Adrenal gland (tissue), 12 donors: Measurements from ENCODE around the gene CRADD. TPM values are rescaled to one million over a fixed set of nuclear protein-coding genes. Genes with fewer than 3 reads are reported as not detected.

Source experiments
- DNase-seq, 7 donors: peaks; one replicate each; pipeline ENCODE4 v3.0.0-alpha.2; 2019 to 2020
- H3K27ac ChIP-seq, 5 donors: fragments of 200-600 bp; sonication (generic) in 4 of 5; 1 replicate in 3 of 5; 2 replicates in 2 of 5; pipeline versions ENCODE4 v1.5.1 to v1.8.0; 2016 to 2020; ENCODE audit warnings: mild to moderate bottlenecking in 1 of 5
- H3K27me3 ChIP-seq: fragments of 200-600 bp; 2 replicates; pipeline ENCODE4 v1.8.0; 2021
- H3K36me3 ChIP-seq, 2 donors: fragments of 200-600 bp; replicated peaks in 1 of 2; 1 replicate in 1 of 2; 2 replicates in 1 of 2; pipeline versions ENCODE4 v1.5.1 to v1.8.0; 2018 to 2022
- H3K4me1 ChIP-seq, 2 donors: fragments of 200-600 bp; replicated peaks in 1 of 2; 1 replicate in 1 of 2; 2 replicates in 1 of 2; pipeline versions ENCODE4 v1.5.1 to v1.8.0; 2018 to 2021
- H3K4me3 ChIP-seq, 4 donors: fragments of 200-600 bp; sonication (generic) in 3 of 4; one replicate each; pipeline ENCODE4 v1.5.1; 2016 to 2018
- H3K9me3 ChIP-seq, 3 donors: fragments of 200-600 bp; sonication (generic) in 1 of 3; replicated peaks in 1 of 3; 1 replicate in 2 of 3; 2 replicates in 1 of 3; pipeline versions ENCODE4 v1.5.1 to v1.8.0; 2016 to 2021
- CTCF ChIP-seq, 6 experiments: fragments of 450-650 bp in 4 of 6; fragments of 200-600 bp in 2 of 6; sonication (generic) in 1 of 6; IDR thresholded peaks; 1 replicate in 5 of 6; 2 replicates in 1 of 6; pipeline versions ENCODE4 v1.5.1 to v1.8.0; 2016 to 2021; ENCODE audit warnings: antibody characterized with exemption in 6 of 6, mild to moderate bottlenecking in 2 of 6, moderate library complexity in 1 of 6
- POLR2A ChIP-seq, 2 donors: fragments of 450-650 bp; IDR thresholded peaks; one replicate each; pipeline ENCODE4 v1.6.1; 2017; ENCODE audit warnings: antibody characterized with exemption in 2 of 2, mild to moderate bottlenecking in 2 of 2, moderate library complexity in 1 of 2
- WGBS, 4 donors: extraction: QIAGEN DNeasy Blood & Tissue Kit in 2 of 4; methylation state at CpG; one replicate each; pipeline versions ENCODE4 v1.1.5 to v1.1.7; 2013 to 2017; 5-methylcytosine and 5-hydroxymethylcytosine counted together
- intact Hi-C, 2 donors: fragments of 100-400 bp; cut with DNase I; formaldehyde crosslinking; loops; one replicate each; pipeline versions ENCODE4 v1.14.1 to v1.15.0; 2022 to 2023
- polyA plus RNA-seq, 3 donors: library from polyadenylated mRNA; stranded (reverse); fragments of 200-250 nt in 2 of 3; fragments of 350-450 nt in 1 of 3; fragmentation: Illumina TruSeq in 1 of 3; extraction: RNeasy Lipid Tissue Mini Kit (QIAGEN cat#74804) in 1 of 3; gene quantifications; one replicate each; pipeline ENCODE4 v1.2.3, GENCODE V29; 2013 to 2014
- total RNA-seq, 9 donors: library from RNA; depleted of rRNA in 4 of 9; stranded (reverse); fragments of >200 nt in 4 of 9; fragments of 120-200 nt in 1 of 9; fragmentation: NEBNext Ultra II Directional in 1 of 9; extraction: Animal tissue kit (Norgen Biotek cat#: 25700) in 1 of 9; gene quantifications; one replicate each; pipeline versions ENCODE4 v1.1.0 to v1.2.4, GENCODE V29; 2013 to 2023
- donor health status: healthy with polysubstance abuse.
- donor health status: Bipolar disorder and iron deficiency.
- donor health status: DM: yes; HTN: yes; CAD: no.
- donor health status: DM: no; HTN: no; CAD: no.
- donor health status: DM: no; HTN: no; CAD: no.
- donor health status: DM: yes; HTN: yes; CAD: no.

CRADD gene
- total and polyA plus RNA-seq, 12 donors: 7.3 to 70.1 (median 35.8) TPM

- intact Hi-C loops: loop anchor here in 1 of 2 donors (10.0 kb wide), 1 partner anchor 175 kb away; the partner anchor contains the start of gene SOCS2
- Histone ChIP-seq H3K4me3 (peak overlapping the region in 1 of 4 donors; percentile 19), H3K27me3 (no peaks in the 10 kb centered on the region), H3K27ac (peak overlapping the region in 4 of 5 donors; percentile 4 to 30 (median 14)), H3K4me1 (peaks cover 6 to 30% of the 10 kb centered on the region in 2 donors), H3K36me3 (no peaks in the 10 kb centered on the region), H3K9me3 (no peaks in the 10 kb centered on the region)
- TF ChIP-seq POLR2A (IDR thresholded peaks at IDR 0.05) (peak in 1 of 2 donors; percentile 22), CTCF (IDR thresholded peaks at IDR 0.05) (no peak)
- DNase-seq: peak in 3 of 7 donors; percentile 40 to 68 (median 56)
- 18 to 31% (median 20%) methylated on average over 2 of the region's 2 CpGs for WGBS, 4 donors
These were observed 72.3 kb downstream of the CRADD start for GRCh38 chr12:93749515-93749914.

GRCh38 chr12:93750056-93750455 is 72.9 kb downstream of the CRADD start:
- Histone ChIP-seq H3K4me1 (peaks cover 6 to 30% of the 10 kb centered on the region in 2 donors), H3K9me3 (no peaks in the 10 kb centered on the region), H3K36me3 (no peaks in the 10 kb centered on the region), H3K27me3 (no peaks in the 10 kb centered on the region), H3K27ac (peak overlapping the region in 3 of 5 donors; percentile 4 to 19 (median 9)), H3K4me3 (no peak overlapping the region)
- TF ChIP-seq POLR2A (IDR thresholded peaks at IDR 0.05) (no peak), CTCF (IDR thresholded peaks at IDR 0.05) (no peak)
- intact Hi-C loops: loop anchor here in 1 of 2 donors (10.0 kb wide), 1 partner anchor 355 kb away; no protein-coding TSS in a partner anchor
- no peak for DNase-seq
- WGBS, 4 donors: 89 to 94% (median 92%) methylated on average over 6 of the region's 6 CpGs

GRCh38 chr12:93751864-93752610 is 74.9 kb downstream of the CRADD start:
- H3K4me3 ChIP-seq: no peak overlapping the region
- 91 to 98% (median 97%) methylated on average over 6 of the region's 6 CpGs for WGBS, 4 donors
- H3K27me3 ChIP-seq: no peaks in the 10 kb centered on the region
- no peak overlapping the region for H3K27ac ChIP-seq
- no peak for TF ChIP-seq POLR2A (IDR thresholded peaks at IDR 0.05)
- no peak for TF ChIP-seq CTCF (IDR thresholded peaks at IDR 0.05)
- no peaks in the 10 kb centered on the region for H3K36me3 ChIP-seq
- intact Hi-C loops: loop anchor here in 1 of 2 donors (10.0 kb wide), 1 partner anchor 353 kb away; no protein-coding TSS in a partner anchor
- H3K9me3 ChIP-seq: no peaks in the 10 kb centered on the region
- peaks cover 6 to 21% of the 10 kb centered on the region in 2 donors for H3K4me1 ChIP-seq
- DNase-seq: no peak

GRCh38 chr12:93753285-93753684 is 76.1 kb downstream of the CRADD start:
- peaks cover 6 to 19% of the 10 kb centered on the region in 2 donors for H3K4me1 ChIP-seq
- no peak for DNase-seq
- TF ChIP-seq CTCF (IDR thresholded peaks at IDR 0.05) (no peak), POLR2A (IDR thresholded peaks at IDR 0.05) (no peak)
- no peaks in the 10 kb centered on the region for H3K36me3 ChIP-seq
- no peak overlapping the region for H3K27ac ChIP-seq
- intact Hi-C loops: loop anchor here in 1 of 2 donors (10.0 kb wide), 1 partner anchor 352 kb away; no protein-coding TSS in a partner anchor
- H3K9me3 ChIP-seq: no peaks in the 10 kb centered on the region
- H3K27me3 ChIP-seq: no peaks in the 10 kb centered on the region
- no peak overlapping the region for H3K4me3 ChIP-seq
- 95 to 98% (median 98%) methylated on average over 3 of the region's 3 CpGs for WGBS, 4 donors
